HUES6 (cell line): ENCODE measurements around the gene WASF2.
A peak's percentile ranks its signal among the peaks of the same experiment; 100 is the strongest.

Experiments
- H3K27ac ChIP-seq: 2 replicates; pipeline ENCODE4 v1.7.0; 2013; ENCODE audit warnings: low read depth, mild to moderate bottlenecking, low read length, inconsistent platforms
- H3K27me3 ChIP-seq: 2 replicates; pipeline ENCODE4 v1.6.1; 2013; ENCODE audit warnings: low read length; ENCODE audit not compliant: control insufficient read depth, insufficient read depth
- H3K36me3 ChIP-seq: 2 replicates; pipeline ENCODE4 v1.6.1; 2013; ENCODE audit warnings: low read length; ENCODE audit not compliant: control insufficient read depth, insufficient read depth
- H3K4me1 ChIP-seq: 2 replicates; pipeline ENCODE4 v1.6.1; 2013; ENCODE audit warnings: low read length; ENCODE audit not compliant: control insufficient read depth, insufficient read depth
- H3K4me3 ChIP-seq: 2 replicates; pipeline ENCODE4 v1.5.1; 2013; ENCODE audit warnings: low read depth, low read length
- H3K9ac ChIP-seq: one replicate; pipeline ENCODE4 v1.6.1; 2013; ENCODE audit warnings: mild to moderate bottlenecking, low read length
- H3K9me3 ChIP-seq: 2 replicates; pipeline ENCODE4 v1.6.1; 2013; ENCODE audit warnings: low read depth, low read length; ENCODE audit not compliant: control insufficient read depth, insufficient read depth

Gene WASF2

GRCh38 chr1:27429029-27429425 lies 60.9 kb downstream of the WASF2 start:
- no peaks in the 10 kb centered on the region for H3K9me3 ChIP-seq
- no peaks in the 10 kb centered on the region for H3K27me3 ChIP-seq
- peaks cover 37% of the 10 kb centered on the region for H3K4me1 ChIP-seq
- no peak overlapping the region for H3K9ac ChIP-seq
- peaks cover 26% of the 10 kb centered on the region for H3K36me3 ChIP-seq
- no peak overlapping the region for H3K4me3 ChIP-seq
- peak overlapping the region; percentile 61; the same call in 1 of the 2 replicates for H3K27ac ChIP-seq

GRCh38 chr1:27428316-27429028 lies 61.5 kb downstream of the WASF2 start:
- peaks cover 37% of the 10 kb centered on the region for H3K4me1 ChIP-seq
- H3K9me3 ChIP-seq, result no peaks in the 10 kb centered on the region
- H3K36me3 ChIP-seq, result peaks cover 26% of the 10 kb centered on the region
- peak overlapping the region; percentile 61; the same call in 1 of the 2 replicates for H3K27ac ChIP-seq
- H3K9ac ChIP-seq, result peak overlapping the region; percentile 14
- H3K27me3 ChIP-seq, result no peaks in the 10 kb centered on the region
- H3K4me3 ChIP-seq, result no peak overlapping the region

DNA sequence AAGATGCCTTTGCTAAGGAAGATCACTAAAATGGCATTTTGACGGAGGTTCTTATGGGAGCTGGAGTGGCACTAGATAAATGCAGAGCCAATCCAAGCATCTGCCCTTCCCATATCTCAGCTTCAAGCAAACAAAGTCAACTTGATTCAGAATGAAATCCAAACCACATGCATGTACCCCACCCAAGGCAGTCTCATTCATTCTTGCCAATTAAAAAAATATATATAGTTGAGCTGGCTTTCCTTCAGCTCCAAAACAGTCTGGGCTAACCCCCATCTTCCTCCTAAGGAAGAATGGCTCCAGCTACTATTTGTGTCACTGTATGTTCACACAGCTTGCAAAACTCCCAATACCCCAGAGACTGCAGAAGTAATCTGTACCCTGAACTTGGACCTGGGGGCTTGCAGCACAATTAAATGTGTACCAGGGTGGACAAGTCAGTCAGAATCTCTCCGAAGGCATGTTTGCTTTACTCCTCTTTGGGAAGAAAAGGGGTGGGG lies 62.1 kb downstream of the WASF2 start:
- H3K27ac ChIP-seq, result no peak overlapping the region
- no peaks in the 10 kb centered on the region for H3K27me3 ChIP-seq
- H3K4me3 ChIP-seq, result no peak overlapping the region
- H3K36me3 ChIP-seq, result peaks cover 26% of the 10 kb centered on the region
- H3K9ac ChIP-seq, result peak overlapping the region; percentile 14
- peaks cover 37% of the 10 kb centered on the region for H3K4me1 ChIP-seq
- H3K9me3 ChIP-seq, result no peaks in the 10 kb centered on the region

- no peaks in the 10 kb centered on the region for H3K27me3 ChIP-seq
- no peaks in the 10 kb centered on the region for H3K9me3 ChIP-seq
- no peak overlapping the region for H3K27ac ChIP-seq
- no peak overlapping the region for H3K9ac ChIP-seq
- H3K36me3 ChIP-seq, result peaks cover 26% of the 10 kb centered on the region
- H3K4me1 ChIP-seq, result peaks cover 37% of the 10 kb centered on the region
- H3K4me3 ChIP-seq, result no peak overlapping the region
Measured at GRCh38 chr1:27427329-27427728, 62.6 kb downstream of the WASF2 start.

- Histone ChIP-seq H3K9ac (no peak overlapping the region), H3K27ac (no peak overlapping the region), H3K4me1 (peaks cover 19% of the 10 kb centered on the region), H3K9me3 (no peaks in the 10 kb centered on the region), H3K4me3 (no peak overlapping the region), H3K36me3 (peaks cover 26% of the 10 kb centered on the region), H3K27me3 (no peaks in the 10 kb centered on the region)
Measured at GRCh38 chr1:27423709-27424108, 66.3 kb downstream of the WASF2 start.

DNA sequence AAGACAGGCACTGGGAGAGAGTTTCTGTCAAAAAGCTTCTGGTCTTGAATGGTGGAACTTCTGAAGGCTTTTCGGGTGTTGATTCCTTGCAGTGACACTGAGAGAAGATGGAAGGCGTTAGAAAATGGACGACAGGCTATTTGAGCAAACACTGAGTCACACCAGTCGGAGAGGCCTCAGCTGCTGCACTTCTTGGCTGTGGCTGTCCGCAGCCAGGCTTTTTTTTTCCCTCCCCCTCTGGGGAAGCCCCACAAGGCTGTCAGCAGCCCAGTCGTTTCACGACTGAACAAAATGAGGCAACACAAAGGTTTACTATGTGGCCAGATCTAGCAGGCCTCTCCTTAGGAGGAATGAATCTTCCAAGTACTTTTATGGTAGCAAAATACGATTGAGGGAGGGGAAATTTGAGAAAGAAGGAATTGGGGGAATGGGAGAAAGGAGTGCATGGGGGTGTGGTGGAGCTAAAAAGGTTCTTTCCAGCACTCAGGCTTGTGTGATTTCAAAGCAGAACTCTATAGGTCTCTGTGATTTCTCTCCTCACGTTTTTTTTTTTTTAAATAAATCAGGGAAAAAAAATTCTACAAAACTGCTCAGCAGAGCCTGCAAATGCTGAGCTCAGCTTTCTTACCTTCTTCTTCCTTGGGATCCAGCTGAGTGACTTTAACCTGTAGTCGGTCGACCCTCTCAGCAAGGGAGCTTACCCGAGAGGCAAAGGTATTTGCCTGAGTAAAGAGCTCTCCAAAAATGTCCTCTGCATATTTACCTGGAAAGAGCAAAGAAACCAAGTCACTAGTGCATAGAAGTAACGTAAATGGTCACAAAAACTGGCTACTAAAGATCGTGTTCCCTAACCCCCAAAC lies 71.4 kb downstream of the WASF2 start:
- Histone ChIP-seq H3K36me3 (peaks cover 49% of the 10 kb centered on the region), H3K4me3 (no peak overlapping the region), H3K9me3 (no peaks in the 10 kb centered on the region), H3K27ac (peak overlapping the region; percentile 71; the same call in 1 of the 2 replicates), H3K4me1 (peaks cover 16% of the 10 kb centered on the region), H3K9ac (peak overlapping the region; percentile 51), H3K27me3 (no peaks in the 10 kb centered on the region)

DNA sequence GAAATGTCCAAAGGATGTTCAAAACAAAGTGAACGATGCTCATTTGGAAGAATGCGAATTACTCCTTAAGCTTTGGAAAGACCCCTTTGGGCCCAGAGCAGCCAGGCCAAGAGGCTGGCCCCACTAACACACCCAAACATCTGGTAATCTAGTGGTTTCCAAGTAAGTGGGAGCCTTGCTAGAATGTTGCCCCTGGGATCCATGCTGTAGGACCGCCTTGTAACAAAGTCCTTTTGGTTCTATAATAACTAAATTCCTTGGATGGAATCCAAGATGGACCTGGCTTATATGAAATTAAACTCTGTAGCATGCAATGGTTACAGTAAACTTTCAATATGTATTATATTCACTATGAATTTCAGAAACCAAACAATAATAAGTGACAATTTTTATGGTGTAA lies 72.3 kb downstream of the WASF2 start:
- no peaks in the 10 kb centered on the region for H3K27me3 ChIP-seq
- peaks cover 57% of the 10 kb centered on the region for H3K36me3 ChIP-seq
- peak overlapping the region; percentile 71; the same call in 1 of the 2 replicates for H3K27ac ChIP-seq
- no peak overlapping the region for H3K9ac ChIP-seq
- no peaks in the 10 kb centered on the region for H3K9me3 ChIP-seq
- H3K4me3 ChIP-seq, result no peak overlapping the region
- H3K4me1 ChIP-seq, result peaks cover 16% of the 10 kb centered on the region

- H3K27ac ChIP-seq, result no peak overlapping the region
- H3K4me3 ChIP-seq, result no peak overlapping the region
- H3K36me3 ChIP-seq, result peaks cover 67% of the 10 kb centered on the region
- H3K27me3 ChIP-seq, result no peaks in the 10 kb centered on the region
- H3K9ac ChIP-seq, result no peak overlapping the region
- H3K9me3 ChIP-seq, result no peaks in the 10 kb centered on the region
- peaks cover 16% of the 10 kb centered on the region for H3K4me1 ChIP-seq
Measured at GRCh38 chr1:27416387-27417111, 73.4 kb downstream of the WASF2 start.

DNA sequence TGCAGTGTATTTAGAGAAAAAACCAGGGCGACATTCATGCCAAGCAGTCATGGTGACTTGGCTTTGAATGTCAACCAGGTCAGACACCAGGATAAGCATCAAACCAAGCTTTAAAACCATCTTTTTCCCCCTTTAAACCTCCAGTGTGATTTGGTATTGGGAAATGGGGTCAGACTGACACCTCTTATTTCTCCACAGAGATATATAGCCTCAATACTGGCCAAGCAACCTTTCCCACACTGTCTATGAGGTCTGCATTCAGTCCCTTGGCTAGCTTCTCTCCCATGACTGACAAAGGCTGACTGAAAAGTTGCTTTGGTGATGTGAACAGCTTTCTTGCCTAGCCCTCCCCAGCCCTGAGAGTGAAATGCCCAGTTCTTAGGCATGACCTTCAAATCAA lies 75.9 kb downstream of the WASF2 start:
- no peaks in the 10 kb centered on the region for H3K9me3 ChIP-seq
- H3K9ac ChIP-seq, result no peak overlapping the region
- H3K4me3 ChIP-seq, result no peak overlapping the region
- peaks cover 89% of the 10 kb centered on the region for H3K36me3 ChIP-seq
- H3K27ac ChIP-seq, result no peak overlapping the region
- peaks cover 11% of the 10 kb centered on the region for H3K4me1 ChIP-seq
- no peaks in the 10 kb centered on the region for H3K27me3 ChIP-seq

GRCh38 chr1:27413004-27413403 lies 77.0 kb downstream of the WASF2 start:
- Histone ChIP-seq H3K4me1 (no peaks in the 10 kb centered on the region), H3K9ac (no peak overlapping the region), H3K9me3 (no peaks in the 10 kb centered on the region), H3K36me3 (peaks cover 93% of the 10 kb centered on the region), H3K27me3 (no peaks in the 10 kb centered on the region), H3K4me3 (no peak overlapping the region), H3K27ac (no peak overlapping the region)
